IPS-18a (cell line): ENCODE data around the gene SIRT7.

Experiments used
- H3K27ac ChIP-seq: one replicate; pipeline ENCODE4 v1.5.1; 2013; ENCODE audit warnings: low read length
- H3K27me3 ChIP-seq: one replicate; pipeline ENCODE4 v1.6.1; 2013; ENCODE audit warnings: mild to moderate bottlenecking, low read length; ENCODE audit not compliant: control insufficient read depth, insufficient read depth
- H3K36me3 ChIP-seq: one replicate; pipeline ENCODE4 v1.6.1; 2013; ENCODE audit warnings: low read depth, low read length; ENCODE audit not compliant: control insufficient read depth
- H3K4me1 ChIP-seq: one replicate; pipeline ENCODE4 v1.6.1; 2013; ENCODE audit warnings: low read depth, low read length; ENCODE audit not compliant: control insufficient read depth
- H3K4me3 ChIP-seq: one replicate; pipeline ENCODE4 v1.5.1; 2013; ENCODE audit warnings: low read length
- H3K9ac ChIP-seq: one replicate; pipeline ENCODE4 v1.6.1; 2013; ENCODE audit warnings: mild to moderate bottlenecking, low read length, moderate library complexity
- H3K9me3 ChIP-seq: one replicate; pipeline ENCODE4 v1.6.1; 2013; ENCODE audit warnings: low read depth, low read length; ENCODE audit not compliant: control insufficient read depth

The SIRT7 gene

DNA sequence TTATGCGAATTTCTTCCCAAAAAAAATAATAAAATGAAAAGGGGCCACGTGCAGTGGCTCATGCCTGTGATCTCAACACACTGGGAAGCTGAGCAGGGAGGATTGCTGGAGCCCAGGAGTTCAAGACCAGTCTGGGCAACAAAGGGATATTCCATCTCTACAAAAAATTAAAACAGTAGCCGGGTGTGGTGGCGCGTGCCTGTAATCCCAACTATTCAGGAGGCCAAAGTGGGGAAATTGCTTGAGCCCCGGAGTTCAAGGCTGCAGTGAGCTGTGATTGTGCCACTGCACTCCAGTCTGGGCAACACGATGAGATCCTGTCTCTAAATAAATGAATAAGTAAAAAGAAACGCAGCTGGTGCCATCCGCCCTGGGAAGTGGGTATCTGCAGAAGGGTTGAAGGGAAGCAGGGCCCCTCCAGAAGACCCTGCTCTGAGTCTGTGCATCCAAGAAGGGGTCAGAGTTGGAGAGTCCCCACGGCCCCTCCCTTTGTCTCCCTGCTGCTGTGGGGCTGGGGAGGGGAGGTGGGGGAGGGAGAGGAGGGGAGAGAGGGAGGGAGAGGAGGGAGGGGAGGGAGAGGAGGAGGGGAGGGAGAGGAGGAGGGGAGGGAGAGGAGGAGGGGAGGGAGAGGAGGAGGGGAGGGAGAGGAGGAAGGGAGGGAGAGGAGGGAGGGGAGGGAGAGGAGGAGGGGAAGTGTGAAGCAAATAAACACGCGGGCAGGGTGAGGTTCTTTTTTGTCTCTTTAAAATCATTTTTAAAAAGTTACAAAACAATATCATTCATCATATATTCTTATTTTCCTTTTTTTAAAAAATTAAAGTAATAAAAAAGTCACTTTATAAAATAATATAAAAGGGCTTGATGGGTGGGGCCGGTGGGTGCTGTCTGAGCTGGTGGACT, 34.1 kb upstream of the SIRT7 start:
- Histone ChIP-seq H3K9ac (no peak overlapping the region), H3K36me3 (no peaks in the 10 kb centered on the region), H3K27ac (no peak overlapping the region), H3K27me3 (peaks cover 9% of the 10 kb centered on the region), H3K4me1 (no peaks in the 10 kb centered on the region), H3K9me3 (no peaks in the 10 kb centered on the region), H3K4me3 (no peak overlapping the region)

DNA sequence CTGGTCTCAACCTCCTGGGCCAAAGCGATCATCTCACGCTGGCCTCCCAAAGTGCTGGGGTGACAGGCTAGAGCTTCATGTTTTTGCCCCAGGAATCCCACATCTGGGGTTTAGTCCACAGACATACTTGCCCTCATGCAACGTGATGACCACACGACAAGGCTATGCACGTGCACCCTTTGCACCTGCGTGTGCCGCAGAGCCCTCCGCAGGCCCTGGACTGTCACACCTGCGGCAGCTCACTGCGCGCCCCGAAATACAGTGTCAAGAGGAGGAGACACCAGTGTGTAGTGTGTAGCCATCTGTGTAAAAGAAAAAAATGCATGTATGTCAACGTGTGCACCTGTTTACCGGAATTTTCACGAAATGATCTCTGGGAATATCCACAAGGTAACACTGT, 32.5 kb upstream of the SIRT7 start:
- Histone ChIP-seq H3K4me1 (no peaks in the 10 kb centered on the region), H3K9me3 (no peaks in the 10 kb centered on the region), H3K27ac (no peak overlapping the region), H3K36me3 (no peaks in the 10 kb centered on the region), H3K4me3 (no peak overlapping the region), H3K9ac (no peak overlapping the region), H3K27me3 (no peaks in the 10 kb centered on the region)

DNA sequence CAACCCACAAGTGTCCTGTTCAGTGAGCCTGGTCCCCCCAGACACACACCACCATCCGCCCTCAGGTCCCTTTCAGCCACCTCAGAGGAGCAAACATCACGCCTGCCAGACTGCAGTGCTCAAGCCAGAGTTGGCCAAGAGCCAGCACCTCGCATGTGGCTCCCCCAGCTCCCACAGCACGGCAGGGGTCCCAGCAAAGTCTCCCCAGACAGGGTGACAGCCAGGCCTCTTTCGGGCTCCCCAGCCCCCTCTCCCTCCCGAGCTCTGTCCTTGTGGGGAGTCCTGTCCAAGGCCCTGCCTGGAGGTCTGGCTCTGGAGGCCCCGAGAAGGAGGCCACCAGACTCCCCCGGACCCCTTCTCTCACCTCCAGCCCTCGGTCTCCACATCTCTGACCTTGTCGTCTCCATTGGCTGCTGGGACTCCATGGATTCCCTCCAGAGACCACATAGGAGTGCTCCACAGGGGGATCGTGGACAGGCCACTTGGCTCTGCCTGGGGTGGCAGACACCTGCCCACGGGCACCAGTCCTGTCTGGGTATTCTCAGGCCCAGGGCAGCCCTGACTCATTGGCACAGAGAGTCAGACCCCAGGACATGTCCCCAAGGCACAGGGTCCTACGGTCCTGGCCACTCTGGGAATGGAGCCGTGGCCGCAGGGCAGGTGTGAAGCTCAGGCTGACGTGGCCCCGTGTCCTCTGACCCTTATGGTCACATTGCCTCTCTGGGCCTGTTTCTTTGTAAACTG, 30.8 kb upstream of the SIRT7 start:
- Histone ChIP-seq H3K4me3 (no peak overlapping the region), H3K36me3 (no peaks in the 10 kb centered on the region), H3K27ac (no peak overlapping the region), H3K27me3 (peaks cover 5% of the 10 kb centered on the region), H3K9me3 (no peaks in the 10 kb centered on the region), H3K9ac (no peak overlapping the region), H3K4me1 (no peaks in the 10 kb centered on the region)

DNA sequence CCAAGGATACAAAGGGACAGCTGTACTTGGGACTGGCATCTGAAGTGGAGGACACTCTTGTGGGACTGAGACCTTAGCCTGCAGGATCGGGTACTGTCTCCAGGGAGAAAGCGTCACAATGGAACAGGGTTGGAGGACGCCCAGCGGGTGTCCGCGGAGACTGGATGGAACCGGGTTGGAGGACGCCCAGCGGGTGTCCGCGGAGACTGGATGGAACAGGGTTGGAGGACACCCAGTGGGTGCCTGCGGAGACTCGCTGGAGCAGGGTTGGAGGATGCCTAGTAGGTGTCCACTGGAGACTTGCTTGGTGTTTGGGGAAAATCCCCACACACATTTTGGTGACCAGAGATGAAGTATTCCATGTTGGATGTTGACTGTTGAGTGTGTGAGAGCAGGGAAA, 29.2 kb upstream of the SIRT7 start, which contains the start of gene MYADML2:
Gene MYADML2 (minus strand): TSS at position 45 of the 400 bp plus-strand sequence. CDS start 5,492 bp downstream, outside the sequence.
- Histone ChIP-seq H3K4me1 (peaks cover 2% of the 10 kb centered on the region), H3K9me3 (no peaks in the 10 kb centered on the region), H3K27me3 (peaks cover 5% of the 10 kb centered on the region), H3K4me3 (no peak within 1 kb of the TSS), H3K27ac (no peak within 1 kb of the TSS), H3K36me3 (no peaks in the 10 kb centered on the region), H3K9ac (no peak within 1 kb of the TSS)

DNA sequence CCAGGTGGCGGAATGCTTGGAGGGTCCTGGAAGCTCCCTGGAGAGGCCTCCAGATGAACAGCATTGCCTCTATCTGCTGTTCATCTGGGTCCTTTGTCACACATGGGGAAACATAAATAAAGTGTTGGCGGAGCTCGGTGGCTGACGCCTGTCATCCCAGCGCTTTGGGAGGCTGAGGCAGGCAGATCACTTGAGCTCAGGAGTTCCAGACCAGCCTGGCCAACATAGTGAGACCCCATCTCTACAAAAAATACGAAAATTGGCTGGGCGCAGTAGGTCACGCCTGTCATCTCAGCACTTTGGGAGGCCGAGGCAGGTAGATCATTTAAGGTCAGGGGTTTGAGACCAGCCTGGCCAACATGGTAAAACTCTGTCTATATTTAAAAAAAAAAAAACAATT, 26.9 kb upstream of the SIRT7 start:
- Histone ChIP-seq H3K27ac (no peak overlapping the region), H3K27me3 (peaks cover 5% of the 10 kb centered on the region), H3K36me3 (no peaks in the 10 kb centered on the region), H3K9ac (no peak overlapping the region), H3K9me3 (no peaks in the 10 kb centered on the region), H3K4me3 (no peak overlapping the region), H3K4me1 (peaks cover 9% of the 10 kb centered on the region)

DNA sequence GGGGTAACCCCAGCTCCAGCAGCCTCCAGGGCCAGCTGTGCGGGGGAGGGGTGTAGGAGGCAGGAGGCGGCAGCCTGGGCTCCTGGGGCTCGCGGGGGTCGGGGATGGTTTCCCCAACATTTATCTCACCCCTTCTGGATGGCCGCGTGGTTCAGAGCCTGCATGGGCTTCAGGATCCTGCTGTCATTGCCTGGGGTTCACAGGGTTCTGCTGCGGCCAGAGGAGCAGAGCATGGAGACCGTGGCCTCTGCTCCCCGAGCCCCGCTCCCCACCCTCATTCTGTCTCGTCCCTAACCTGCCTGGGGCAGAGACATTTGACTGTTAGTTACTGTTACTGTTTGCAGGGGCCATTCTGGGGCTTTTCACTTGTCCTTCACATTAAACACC, 24.2 kb upstream of the SIRT7 start:
- no peak overlapping the region for H3K9ac ChIP-seq
- no peak overlapping the region for H3K27ac ChIP-seq
- peaks cover 9% of the 10 kb centered on the region for H3K4me1 ChIP-seq
- H3K9me3 ChIP-seq, result no peaks in the 10 kb centered on the region
- H3K4me3 ChIP-seq, result peak overlapping the region; percentile 33
- no peaks in the 10 kb centered on the region for H3K36me3 ChIP-seq
- peaks cover 12% of the 10 kb centered on the region for H3K27me3 ChIP-seq

DNA sequence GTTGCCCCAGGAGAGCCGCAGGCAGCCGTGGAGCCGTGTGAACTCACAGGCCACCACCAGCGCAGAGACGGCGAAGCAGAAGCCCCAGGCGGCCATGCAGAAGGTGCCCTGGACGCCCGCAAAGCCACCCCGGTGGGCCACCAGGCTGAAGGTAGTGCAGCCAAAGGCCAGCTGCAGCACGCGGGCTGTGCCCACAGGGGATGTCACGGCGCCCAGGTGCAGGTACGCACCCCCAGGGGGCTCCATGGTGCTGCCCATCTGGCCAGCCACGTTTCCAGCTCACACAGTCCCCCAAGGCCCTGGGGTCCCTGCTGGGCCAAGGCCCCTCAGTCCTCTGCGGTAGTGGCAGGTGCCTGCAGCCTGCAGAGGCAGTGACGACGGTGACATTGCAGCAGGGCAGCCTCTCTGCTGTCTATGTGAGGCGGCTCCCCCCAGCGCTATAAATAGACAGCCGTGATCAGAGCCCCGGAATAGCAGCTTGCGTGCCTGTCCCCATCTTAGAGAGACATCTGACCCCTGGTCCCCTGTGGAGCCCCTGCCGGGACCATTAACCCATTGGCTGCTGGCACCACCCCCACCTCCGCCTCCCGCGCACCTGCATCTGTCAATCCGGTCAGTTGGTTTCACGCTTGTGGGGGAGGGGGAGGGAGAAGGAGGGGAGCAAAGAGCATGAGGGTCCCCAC, 23.6 kb upstream of the SIRT7 start:
- Histone ChIP-seq H3K27me3 (peaks cover 12% of the 10 kb centered on the region), H3K9me3 (no peaks in the 10 kb centered on the region), H3K36me3 (no peaks in the 10 kb centered on the region), H3K27ac (no peak overlapping the region), H3K9ac (no peak overlapping the region), H3K4me3 (peak overlapping the region; percentile 33), H3K4me1 (peaks cover 9% of the 10 kb centered on the region)

DNA sequence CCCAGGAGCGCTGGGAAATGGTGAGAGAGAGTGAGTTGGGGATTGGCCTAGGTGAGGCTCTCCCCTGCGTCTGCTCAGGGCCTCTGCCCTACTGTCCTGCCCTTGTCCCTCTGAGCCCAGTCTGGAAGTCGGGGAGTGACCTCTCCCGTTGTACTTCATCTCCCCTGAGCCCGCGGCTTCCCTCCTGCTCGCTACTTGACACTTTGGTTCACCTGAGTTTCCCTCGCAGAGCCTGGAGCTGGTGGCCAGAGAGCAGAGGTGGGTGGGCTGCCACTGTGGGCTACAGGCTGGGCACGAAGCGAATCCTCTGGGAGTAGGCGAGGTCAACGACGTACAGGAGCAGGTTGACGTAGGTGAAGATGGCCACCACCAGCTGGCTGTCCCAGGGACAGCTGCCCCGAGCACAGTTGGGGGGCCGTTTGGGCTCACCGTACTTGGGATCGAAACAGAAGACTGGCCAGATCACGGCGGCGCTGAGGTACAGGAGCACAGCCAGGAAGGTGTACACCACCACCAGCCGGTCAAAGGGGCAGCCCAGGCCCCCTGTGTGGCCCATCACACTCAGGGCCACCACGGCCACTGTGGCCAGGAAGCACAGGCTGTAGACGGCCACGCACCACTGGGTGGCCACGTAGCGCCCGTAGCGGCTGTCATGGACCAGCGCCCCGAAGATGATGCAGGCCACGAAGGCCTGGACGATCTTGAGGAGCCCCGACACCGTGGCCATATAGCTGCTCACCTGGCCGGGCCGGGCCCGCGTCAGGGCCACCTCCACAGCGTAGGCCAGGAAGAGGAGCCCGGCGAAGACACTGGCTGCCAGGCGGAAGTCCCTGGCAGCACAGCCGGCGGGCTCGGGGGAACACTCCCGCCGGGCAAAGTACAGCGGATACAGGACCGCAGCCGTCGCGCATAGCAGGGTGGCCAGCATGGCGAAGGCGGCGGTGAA, 22.8 kb upstream of the SIRT7 start:
- H3K9ac ChIP-seq, result no peak overlapping the region
- H3K9me3 ChIP-seq, result no peaks in the 10 kb centered on the region
- H3K36me3 ChIP-seq, result no peaks in the 10 kb centered on the region
- no peak overlapping the region for H3K27ac ChIP-seq
- no peak overlapping the region for H3K4me3 ChIP-seq
- H3K4me1 ChIP-seq, result peaks cover 9% of the 10 kb centered on the region
- peaks cover 12% of the 10 kb centered on the region for H3K27me3 ChIP-seq

DNA sequence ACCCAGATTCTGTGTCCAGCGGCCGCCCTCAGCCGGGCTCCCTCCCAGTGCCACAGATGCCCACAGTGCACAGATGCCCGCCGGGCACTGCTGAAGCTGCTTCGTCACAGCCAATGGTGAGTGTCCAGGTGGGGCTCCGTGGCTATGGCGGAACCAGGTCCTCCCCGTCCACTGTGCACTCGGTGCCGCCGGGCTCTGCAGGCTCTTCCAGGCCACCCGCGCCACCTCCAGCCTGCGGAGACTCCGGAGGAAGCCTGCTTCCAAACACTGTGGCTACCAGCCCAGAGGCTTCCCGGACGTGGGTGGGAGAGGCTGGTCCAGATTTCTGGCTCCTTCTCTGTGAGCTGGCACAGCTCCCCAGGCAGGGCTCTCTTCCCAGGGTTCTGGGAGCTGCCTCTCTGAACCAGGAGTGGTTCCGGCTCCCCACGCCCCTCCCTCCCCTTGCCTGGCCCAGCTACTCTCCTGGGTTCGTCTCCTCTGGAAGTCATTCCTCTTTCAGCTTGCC, 22.0 kb upstream of the SIRT7 start:
- H3K36me3 ChIP-seq, result no peaks in the 10 kb centered on the region
- H3K27me3 ChIP-seq, result peaks cover 12% of the 10 kb centered on the region
- H3K4me1 ChIP-seq, result peaks cover 9% of the 10 kb centered on the region
- no peak overlapping the region for H3K9ac ChIP-seq
- no peaks in the 10 kb centered on the region for H3K9me3 ChIP-seq
- no peak overlapping the region for H3K4me3 ChIP-seq
- no peak overlapping the region for H3K27ac ChIP-seq

DNA sequence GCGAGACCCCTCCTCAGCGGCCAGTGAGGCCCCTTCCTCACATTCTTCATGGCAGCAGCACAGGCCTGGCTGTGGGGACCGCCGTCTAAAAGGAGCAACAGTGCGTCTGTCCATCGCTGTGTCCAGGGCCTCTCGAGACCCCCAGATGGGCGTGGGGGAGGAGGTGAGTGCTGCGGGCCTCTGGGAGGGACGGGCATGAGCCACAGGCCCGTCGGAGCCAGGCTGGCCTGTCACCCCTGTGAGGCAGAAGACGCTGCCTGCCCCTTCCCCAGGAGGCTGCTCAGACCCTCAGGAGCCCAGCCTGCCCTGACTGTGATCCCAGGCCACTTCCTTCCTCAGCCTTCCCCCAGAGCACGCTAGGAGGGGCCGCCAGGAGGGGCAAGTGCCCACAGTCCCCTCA, 21.2 kb upstream of the SIRT7 start:
- H3K27me3 ChIP-seq, result peaks cover 7% of the 10 kb centered on the region
- no peak overlapping the region for H3K27ac ChIP-seq
- H3K9me3 ChIP-seq, result no peaks in the 10 kb centered on the region
- no peaks in the 10 kb centered on the region for H3K36me3 ChIP-seq
- no peak overlapping the region for H3K9ac ChIP-seq
- H3K4me1 ChIP-seq, result peaks cover 9% of the 10 kb centered on the region
- H3K4me3 ChIP-seq, result no peak overlapping the region
